GM10248 (cell line): ENCODE results near the gene DIAPH2.
A peak's percentile ranks its signal among the peaks of the same experiment; 100 is the strongest.

Experiments
- CTCF ChIA-PET: fragments of 300-600 bp; sonication (Branson Sonifier 250); formaldehyde crosslinking; extraction: SDS; loops from one replicate; lab custom pipeline; 2021; ENCODE audit warnings: antibody characterized with exemption; lab: Yijun Ruan, JAX
- POLR2A ChIA-PET: fragments of 350-650 bp; sonication (Branson Sonifier 250); formaldehyde crosslinking; extraction: SDS; loops from one replicate; lab custom pipeline; 2020; ENCODE audit warnings: antibody characterized with exemption; lab: Yijun Ruan, JAX
- DNase-seq: peaks from one replicate; pipeline ENCODE4 v3.0.0; 2012; ENCODE audit errors: extremely low spot score
- CTCF ChIP-seq: IDR thresholded peaks from 2 replicates; pipeline ENCODE4 v1.5.1; 2012; ENCODE audit warnings: mild to moderate bottlenecking, low read depth; ENCODE audit errors: extremely low read depth, missing control alignments, control extremely low read depth

Gene DIAPH2

GRCh38 chrX:97117572-97117971 lies 432.9 kb downstream of the DIAPH2 start:
- DNase-seq, result no peak
- TF ChIP-seq CTCF, result no peak
- ChIA-PET CTCF (no interaction called here), POLR2A (no interaction called here)

GRCh38 chrX:97119474-97120109 lies 434.9 kb downstream of the DIAPH2 start:
- ChIA-PET POLR2A (no interaction called here), CTCF (no interaction called here)
- no peak for DNase-seq
- no peak for TF ChIP-seq CTCF

GRCh38 chrX:97123001-97123400 lies 438.4 kb downstream of the DIAPH2 start:
- DNase-seq, result no peak
- no peak for TF ChIP-seq CTCF
- ChIA-PET POLR2A (no interaction called here), CTCF (interaction anchor here (1.4 kb wide), 1 partner anchor 15 kb away, joined by 3 read pairs; no protein-coding TSS in a partner anchor)

- ChIA-PET POLR2A (no interaction called here), CTCF (interaction anchor here (0.7 kb wide), 1 partner anchor 27 kb away, joined by 3 read pairs; no protein-coding TSS in a partner anchor)
- no peak for TF ChIP-seq CTCF
- no peak for DNase-seq
Observed at GRCh38 chrX:97126020-97126419, 441.4 kb downstream of the DIAPH2 start.

- DNase-seq, result peak; percentile 18
- TF ChIP-seq CTCF, result no peak
- ChIA-PET POLR2A (no interaction called here), CTCF (no interaction called here)
Observed at GRCh38 chrX:97132664-97133415, 448.2 kb downstream of the DIAPH2 start.

GRCh38 chrX:97145934-97146333 lies 461.3 kb downstream of the DIAPH2 start:
- ChIA-PET CTCF (no interaction called here), POLR2A (no interaction called here)
- TF ChIP-seq CTCF, result no peak

More at GRCh38 chrX:97145934-97146333, 461.3 kb downstream of the DIAPH2 start:
- DNase-seq, result no peak
